ENCODE measurements around the gene ARHGAP26. TPM values are rescaled to one million over a fixed set of nuclear protein-coding genes. Genes with fewer than 3 reads are reported as not detected.
A peak's percentile ranks its signal among the peaks of the same experiment; 100 is the strongest.

ARHGAP26 gene
- total and polyA plus RNA-seq, 5 donors from 2014 or later, result 2.8 to 40.5 (median 5.4) TPM

DNA sequence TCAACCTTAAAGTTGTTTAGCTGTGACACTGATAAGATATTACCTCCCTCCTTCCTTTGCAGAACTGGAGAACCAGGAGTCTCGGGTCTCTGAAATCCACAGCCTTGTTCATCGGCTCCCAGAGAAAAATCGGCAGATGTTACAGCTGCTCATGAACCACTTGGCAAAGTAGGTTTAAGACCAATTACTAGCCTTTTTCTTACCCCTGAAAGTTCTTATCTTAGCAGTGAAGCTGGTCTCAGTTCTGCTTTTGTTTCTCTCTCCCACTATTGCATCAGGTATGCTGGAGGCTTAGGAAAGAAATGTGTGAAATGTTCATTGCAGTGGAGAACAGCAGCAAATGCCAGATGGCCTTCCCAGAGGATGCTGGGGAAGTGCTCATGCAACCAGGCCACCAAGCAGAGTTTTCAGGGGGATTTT is 287.4 kb downstream of the ARHGAP26 start:
- no peak for DNase-seq
- no peaks in the 10 kb centered on the region for H3K9me3 ChIP-seq (ENCODE audit: control insufficient read depth in 2 of 2, low read length in 2 of 2)
- ATAC-seq (ENCODE audit: low read depth in 2 of 2), result no peak
- no peak overlapping the region for H3K27ac ChIP-seq (ENCODE audit: insufficient read depth, low read length, poor library complexity, severe bottlenecking)
- H3K27me3 Mint-ChIP-seq, result no peaks in the 10 kb centered on the region
- no peak overlapping the region for H3K27ac Mint-ChIP-seq
- H3K36me3 Mint-ChIP-seq, result peaks cover 50% of the 10 kb centered on the region
- no peak overlapping the region for H3K4me3 ChIP-seq (ENCODE audit: low read depth, low read length)
- H3K4me1 Mint-ChIP-seq, result peaks cover 4 to 32% (median 23%) of the 10 kb centered on the region in 4 donors
- no peak overlapping the region for H3K4me3 Mint-ChIP-seq
- peaks cover 8% of the 10 kb centered on the region for H3K4me1 ChIP-seq (ENCODE audit: control insufficient read depth, insufficient read depth, low read length, poor library complexity, severe bottlenecking)
- no peaks in the 10 kb centered on the region for H3K9me3 Mint-ChIP-seq
- H3K27me3 ChIP-seq (ENCODE audit: control insufficient read depth, insufficient read depth, low read length), result no peaks in the 10 kb centered on the region
- H3K36me3 ChIP-seq (ENCODE audit: control insufficient read depth, insufficient read depth, low read length), result peaks cover 19% of the 10 kb centered on the region

DNA sequence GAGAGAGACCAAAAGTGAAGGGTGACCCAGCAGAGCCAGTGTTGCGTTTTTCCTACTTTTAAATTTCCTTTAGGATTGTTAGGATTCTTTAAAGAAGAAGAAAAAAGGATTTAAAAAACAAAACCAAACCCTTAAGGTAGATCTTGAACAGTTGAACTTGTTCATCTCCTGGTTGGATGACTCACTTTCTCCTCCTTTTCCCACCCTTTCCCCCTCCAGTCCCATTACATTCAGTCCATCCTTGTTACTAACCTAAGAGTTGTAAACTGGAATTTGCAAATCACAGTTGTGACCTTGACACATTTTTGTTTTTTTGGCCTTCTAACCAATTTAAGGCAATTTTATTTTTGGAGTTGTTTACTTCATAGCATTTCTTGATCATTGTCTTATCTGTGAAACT is 289.2 kb downstream of the ARHGAP26 start:
- Mint-ChIP-seq H3K9me3 (no peaks in the 10 kb centered on the region), H3K27ac (no peak overlapping the region)
- no peak for ATAC-seq (ENCODE audit: low read depth in 2 of 2)

DNA sequence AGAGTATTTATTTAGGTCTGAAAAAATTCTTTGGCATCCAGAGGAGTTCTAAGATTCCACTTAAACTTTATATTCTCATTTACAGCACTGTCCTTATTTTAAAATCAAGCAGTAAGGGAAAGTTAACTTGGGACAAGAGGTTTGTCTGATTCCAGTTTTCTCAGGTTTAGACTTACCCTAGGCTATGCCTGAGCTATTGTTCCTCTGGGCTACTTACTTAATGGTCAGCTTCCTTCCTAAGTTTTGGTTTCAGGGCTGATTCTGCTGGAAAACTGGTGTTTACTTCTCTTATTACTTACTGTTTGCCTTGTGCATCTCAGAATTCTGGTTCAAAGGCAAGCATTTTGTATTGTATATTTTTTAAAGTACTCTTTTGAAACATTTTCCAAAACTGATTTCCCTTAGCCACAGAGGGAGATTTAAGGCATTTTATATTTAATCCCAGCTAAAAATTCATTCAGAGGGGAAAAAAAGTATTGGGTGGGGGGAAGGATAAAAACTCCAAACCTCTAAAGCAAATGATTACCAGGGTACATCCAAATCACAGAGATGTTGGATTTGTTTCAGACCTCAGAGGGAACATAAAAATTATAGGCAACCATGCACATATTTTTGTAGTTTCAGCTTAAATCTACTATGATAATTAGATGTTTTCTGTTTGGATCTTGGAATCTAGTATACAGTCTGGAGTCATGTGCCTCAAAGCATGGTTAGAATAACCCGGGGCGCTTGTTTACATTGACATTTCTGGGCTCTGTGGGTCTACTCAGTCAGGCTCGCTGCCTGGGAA is 290.0 kb downstream of the ARHGAP26 start:
- Mint-ChIP-seq H3K9me3 (no peaks in the 10 kb centered on the region), H3K4me3 (no peak overlapping the region), H3K27ac (no peak overlapping the region), H3K27me3 (no peaks in the 10 kb centered on the region), H3K36me3 (peaks cover 57% of the 10 kb centered on the region), H3K4me1 (peaks cover 0 to 15% (median 9%) of the 10 kb centered on the region in 4 donors)
- Histone ChIP-seq H3K9me3 (ENCODE audit: control insufficient read depth in 2 of 2, low read length in 2 of 2) (no peaks in the 10 kb centered on the region), H3K36me3 (ENCODE audit: control insufficient read depth, insufficient read depth, low read length) (peaks cover 16% of the 10 kb centered on the region), H3K4me1 (ENCODE audit: control insufficient read depth, insufficient read depth, low read length, poor library complexity, severe bottlenecking) (no peaks in the 10 kb centered on the region), H3K27ac (ENCODE audit: insufficient read depth, low read length, poor library complexity, severe bottlenecking) (no peak overlapping the region), H3K4me3 (ENCODE audit: low read depth, low read length) (no peak overlapping the region), H3K27me3 (ENCODE audit: control insufficient read depth, insufficient read depth, low read length) (no peaks in the 10 kb centered on the region)
- DNase-seq (no peak), ATAC-seq (ENCODE audit: low read depth in 2 of 2) (no peak)

More for the DNA sequence above, 289.2 kb downstream of the ARHGAP26 start:
- Histone ChIP-seq H3K4me1 (ENCODE audit: control insufficient read depth, insufficient read depth, low read length, poor library complexity, severe bottlenecking) (peaks cover 3% of the 10 kb centered on the region), H3K9me3 (ENCODE audit: control insufficient read depth in 2 of 2, low read length in 2 of 2) (no peaks in the 10 kb centered on the region), H3K4me3 (ENCODE audit: low read depth, low read length) (no peak overlapping the region), H3K36me3 (ENCODE audit: control insufficient read depth, insufficient read depth, low read length) (peaks cover 17% of the 10 kb centered on the region), H3K27me3 (ENCODE audit: control insufficient read depth, insufficient read depth, low read length) (no peaks in the 10 kb centered on the region), H3K27ac (ENCODE audit: insufficient read depth, low read length, poor library complexity, severe bottlenecking) (no peak overlapping the region)
- peaks cover under 1 to 22% (median 16%) of the 10 kb centered on the region in 4 donors for H3K4me1 Mint-ChIP-seq
- peaks cover 61% of the 10 kb centered on the region for H3K36me3 Mint-ChIP-seq
- no peak for DNase-seq
- H3K27me3 Mint-ChIP-seq, result no peaks in the 10 kb centered on the region
- H3K4me3 Mint-ChIP-seq, result no peak overlapping the region

DNA sequence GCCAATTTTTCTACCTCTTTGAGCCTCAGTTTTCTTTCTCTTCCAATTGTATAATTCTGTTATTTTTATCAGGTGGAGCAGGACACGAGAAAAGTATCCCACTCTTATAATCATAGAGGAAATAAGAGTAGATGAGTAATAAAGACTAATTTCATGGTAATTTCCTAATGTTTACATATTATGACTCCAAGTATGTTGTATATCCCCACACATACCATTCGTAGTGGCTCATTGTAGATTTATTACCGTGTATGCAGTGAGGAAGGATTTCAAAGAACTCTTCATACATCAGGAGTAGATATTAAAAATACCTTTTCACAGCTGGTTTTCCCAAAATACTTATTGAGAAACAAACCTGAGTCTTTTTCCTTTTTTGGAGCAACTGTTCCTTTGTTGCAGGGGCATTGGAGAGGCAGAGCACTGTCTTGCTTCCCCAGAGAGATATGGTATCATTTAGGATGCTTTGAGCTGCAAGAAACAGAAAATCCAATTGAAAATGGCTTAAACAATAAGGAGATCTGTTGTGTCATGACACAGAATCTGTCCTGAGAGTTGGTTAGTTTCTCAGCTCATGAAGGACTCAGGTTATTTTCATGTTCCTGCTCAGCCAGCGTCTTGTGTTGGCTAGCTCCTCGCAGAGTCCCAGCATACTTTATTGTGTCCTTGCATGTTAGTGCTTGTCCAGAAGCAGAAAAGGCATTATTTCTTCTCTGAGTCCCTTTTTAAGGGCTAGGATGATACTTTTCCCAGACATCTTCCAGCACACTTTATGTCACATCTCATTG is 291.2 kb downstream of the ARHGAP26 start:
- Histone ChIP-seq H3K27me3 (ENCODE audit: control insufficient read depth, insufficient read depth, low read length) (no peaks in the 10 kb centered on the region), H3K36me3 (ENCODE audit: control insufficient read depth, insufficient read depth, low read length) (peaks cover 14% of the 10 kb centered on the region), H3K4me1 (ENCODE audit: control insufficient read depth, insufficient read depth, low read length, poor library complexity, severe bottlenecking) (no peaks in the 10 kb centered on the region), H3K4me3 (ENCODE audit: low read depth, low read length) (no peak overlapping the region), H3K27ac (ENCODE audit: insufficient read depth, low read length, poor library complexity, severe bottlenecking) (no peak overlapping the region), H3K9me3 (ENCODE audit: control insufficient read depth in 2 of 2, low read length in 2 of 2) (no peaks in the 10 kb centered on the region)
- H3K27me3 Mint-ChIP-seq, result no peaks in the 10 kb centered on the region
- DNase-seq, result no peak
- no peak overlapping the region for H3K27ac Mint-ChIP-seq
- ATAC-seq (ENCODE audit: low read depth in 2 of 2), result no peak
- H3K9me3 Mint-ChIP-seq, result no peaks in the 10 kb centered on the region
- H3K4me3 Mint-ChIP-seq, result no peak overlapping the region
- peaks cover 56% of the 10 kb centered on the region for H3K36me3 Mint-ChIP-seq
- H3K4me1 Mint-ChIP-seq, result peaks cover 0 to 6% (median 5%) of the 10 kb centered on the region in 4 donors

DNA sequence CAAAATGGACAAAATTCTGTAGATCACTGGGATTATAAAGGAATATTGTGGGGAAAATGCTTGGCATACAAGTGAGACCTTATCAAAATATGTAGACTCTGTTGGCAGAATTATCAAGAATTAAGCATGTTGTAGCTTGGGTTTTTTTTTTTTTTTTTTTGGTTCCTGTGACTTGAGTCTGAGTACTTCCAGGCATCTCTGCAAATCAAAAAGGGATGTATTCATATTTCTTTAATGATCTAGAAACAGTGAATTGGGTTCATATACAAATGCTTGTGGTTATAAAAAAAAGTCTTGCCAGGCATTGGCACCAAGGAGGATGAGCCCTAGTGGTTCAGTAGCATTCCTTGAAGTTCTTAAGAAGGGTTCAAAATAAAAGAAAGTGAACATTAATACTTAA is 292.2 kb downstream of the ARHGAP26 start:
- peaks cover 0 to 1% (median 0%) of the 10 kb centered on the region in 7 donors for H3K9me3 Mint-ChIP-seq
- DNase-seq (no peak), ATAC-seq (ENCODE audit: low read depth in 2 of 2) (no peak)
- H3K4me1 Mint-ChIP-seq, result peaks cover 0 to 10% (median 3%) of the 10 kb centered on the region in 4 donors
- no peaks in the 10 kb centered on the region for H3K27me3 Mint-ChIP-seq
- no peak overlapping the region for H3K4me3 Mint-ChIP-seq
- H3K27ac ChIP-seq (ENCODE audit: insufficient read depth, low read length, poor library complexity, severe bottlenecking), result no peak overlapping the region
- no peaks in the 10 kb centered on the region for H3K9me3 ChIP-seq (ENCODE audit: control insufficient read depth in 2 of 2, low read length in 2 of 2)
- no peaks in the 10 kb centered on the region for H3K4me1 ChIP-seq (ENCODE audit: control insufficient read depth, insufficient read depth, low read length, poor library complexity, severe bottlenecking)
- H3K4me3 ChIP-seq (ENCODE audit: low read depth, low read length), result no peak overlapping the region
- H3K27ac Mint-ChIP-seq, result no peak overlapping the region
- H3K36me3 Mint-ChIP-seq, result peaks cover 52% of the 10 kb centered on the region
- peaks cover 12% of the 10 kb centered on the region for H3K36me3 ChIP-seq (ENCODE audit: control insufficient read depth, insufficient read depth, low read length)
- H3K27me3 ChIP-seq (ENCODE audit: control insufficient read depth, insufficient read depth, low read length), result no peaks in the 10 kb centered on the region

DNA sequence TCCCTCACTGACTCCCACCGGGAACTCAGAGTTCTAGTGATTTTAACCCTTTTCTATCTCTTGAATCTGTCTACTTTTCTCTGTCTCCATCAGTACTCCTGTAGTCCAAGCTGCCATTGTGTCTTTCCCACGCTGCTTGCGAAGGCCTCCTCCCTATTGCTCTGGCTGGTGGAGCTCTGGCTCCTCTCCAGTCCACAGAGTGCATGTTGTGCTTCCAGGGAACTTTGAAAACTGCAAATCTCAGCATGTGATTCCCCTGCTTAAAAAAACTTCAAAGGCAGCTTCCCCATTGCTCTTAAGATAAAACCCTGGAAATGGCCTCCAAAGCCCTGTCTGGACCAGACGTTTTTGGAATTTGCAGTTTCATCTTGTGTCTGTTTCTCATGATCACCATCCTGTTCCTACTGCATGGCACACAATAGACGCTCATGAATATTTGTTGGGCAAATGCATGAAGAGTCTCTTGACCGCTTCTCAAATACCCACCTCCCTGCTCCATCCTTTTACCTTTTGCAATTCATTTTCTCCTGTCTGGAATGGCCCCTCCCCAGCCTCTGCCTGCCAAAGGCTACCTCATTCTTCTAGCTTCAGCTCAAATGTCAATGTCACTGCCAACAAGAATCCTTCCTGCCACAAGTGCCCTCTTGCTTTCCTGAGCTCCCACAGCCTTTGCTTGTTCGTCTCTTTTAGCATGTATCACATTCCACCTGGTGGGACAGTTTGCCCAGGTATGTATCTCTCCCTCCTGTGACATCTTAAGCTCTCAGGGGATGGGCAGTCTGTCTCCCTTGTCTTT is 293.2 kb downstream of the ARHGAP26 start:
- peaks cover 50% of the 10 kb centered on the region for H3K36me3 Mint-ChIP-seq
- no peak for ATAC-seq (ENCODE audit: low read depth in 2 of 2)

DNA sequence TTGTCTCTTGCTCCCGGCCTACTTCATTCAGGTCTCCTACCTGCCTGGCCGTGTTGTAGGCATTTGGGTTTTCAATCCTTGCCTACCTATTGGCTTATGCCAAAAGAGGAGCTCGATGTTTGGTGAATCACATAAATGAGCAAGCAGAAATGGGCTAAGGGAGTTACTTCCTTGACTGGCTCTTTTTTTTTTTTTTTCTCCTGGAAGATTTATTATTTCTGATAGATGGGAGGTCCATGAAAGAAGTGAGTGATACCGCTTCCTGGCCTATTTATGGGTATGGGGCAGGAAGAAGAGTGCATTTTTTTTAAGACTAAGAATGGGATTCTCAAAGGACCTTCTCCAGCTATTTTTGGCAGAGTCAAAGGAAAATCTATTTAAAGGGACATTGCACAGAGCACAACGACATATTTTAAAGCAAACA is 294.1 kb downstream of the ARHGAP26 start:
- DNase-seq (no peak), ATAC-seq (ENCODE audit: low read depth in 2 of 2) (no peak)
- Mint-ChIP-seq H3K4me3 (no peak overlapping the region), H3K9me3 (peaks cover 0 to 2% (median 0%) of the 10 kb centered on the region in 7 donors), H3K27me3 (no peaks in the 10 kb centered on the region), H3K36me3 (peaks cover 55% of the 10 kb centered on the region), H3K4me1 (peaks cover 0 to 11% (median 3%) of the 10 kb centered on the region in 4 donors), H3K27ac (no peak overlapping the region)
- Histone ChIP-seq H3K9me3 (ENCODE audit: control insufficient read depth in 2 of 2, low read length in 2 of 2) (no peaks in the 10 kb centered on the region), H3K4me3 (ENCODE audit: low read depth, low read length) (no peak overlapping the region), H3K27me3 (ENCODE audit: control insufficient read depth, insufficient read depth, low read length) (no peaks in the 10 kb centered on the region), H3K36me3 (ENCODE audit: control insufficient read depth, insufficient read depth, low read length) (peaks cover 8% of the 10 kb centered on the region), H3K27ac (ENCODE audit: insufficient read depth, low read length, poor library complexity, severe bottlenecking) (no peak overlapping the region), H3K4me1 (ENCODE audit: control insufficient read depth, insufficient read depth, low read length, poor library complexity, severe bottlenecking) (no peaks in the 10 kb centered on the region)

More for the DNA sequence above, 293.2 kb downstream of the ARHGAP26 start:
- Mint-ChIP-seq H3K27ac (peak overlapping the region in 1 of 3 donors; percentile 71), H3K4me3 (no peak overlapping the region), H3K4me1 (peaks cover 0 to 11% (median 3%) of the 10 kb centered on the region in 4 donors), H3K9me3 (peaks cover 0 to 2% (median 0%) of the 10 kb centered on the region in 7 donors), H3K27me3 (no peaks in the 10 kb centered on the region)
- Histone ChIP-seq H3K27me3 (ENCODE audit: control insufficient read depth, insufficient read depth, low read length) (no peaks in the 10 kb centered on the region), H3K4me1 (ENCODE audit: control insufficient read depth, insufficient read depth, low read length, poor library complexity, severe bottlenecking) (no peaks in the 10 kb centered on the region), H3K4me3 (ENCODE audit: low read depth, low read length) (no peak overlapping the region), H3K27ac (ENCODE audit: insufficient read depth, low read length, poor library complexity, severe bottlenecking) (no peak overlapping the region), H3K36me3 (ENCODE audit: control insufficient read depth, insufficient read depth, low read length) (peaks cover 6% of the 10 kb centered on the region), H3K9me3 (ENCODE audit: control insufficient read depth in 2 of 2, low read length in 2 of 2) (no peaks in the 10 kb centered on the region)
- no peak for DNase-seq
